AG04450 (cell line): ENCODE data around the gene NOXA1. TPM values are rescaled to one million over a fixed set of nuclear protein-coding genes. Genes with fewer than 3 reads are reported as not detected.
A peak's percentile ranks its signal among the peaks of the same experiment; 100 is the strongest.
"Not testable (repeated sequence)": the region's sequence is repeated elsewhere in the genome, so short reads cannot be mapped to it uniquely, and the experiment has no call there.

Source experiments
- CTCF ChIA-PET: fragments of 300-600, 350-600 bp; formaldehyde crosslinking; extraction: SDS; loops from one replicate; lab custom pipeline; 2022; ENCODE audit warnings: antibody characterized with exemption, inconsistent platforms; lab: Charles Lee
- POLR2A ChIA-PET: fragments of 350-600 bp; formaldehyde crosslinking; extraction: SDS; loops from one replicate; lab custom pipeline; 2021; ENCODE audit warnings: antibody characterized with exemption, inconsistent platforms; lab: Yijun Ruan, JAX
- DNase-seq: peaks from one replicate; pipeline ENCODE4 v3.0.0-alpha.2; 2011; ENCODE audit warnings: low read depth, low spot score
- H3K27ac ChIP-seq: one replicate; pipeline ENCODE4 v1.5.1; 2012; ENCODE audit warnings: low read depth, low read length, control low read depth
- H3K27me3 ChIP-seq: one replicate; pipeline ENCODE4 v1.6.0; 2012; ENCODE audit warnings: low read length; ENCODE audit not compliant: control insufficient read depth, insufficient read depth
- H3K4me3 ChIP-seq: 2 replicates; pipeline ENCODE4 v1.5.1; 2011; ENCODE audit warnings: mild to moderate bottlenecking, low read depth, low read length, control low read depth
- H3K9me3 ChIP-seq: 2 replicates; pipeline ENCODE4 v1.5.1; 2012; ENCODE audit warnings: low read length; ENCODE audit not compliant: control insufficient read depth, insufficient read depth
- CTCF ChIP-seq: IDR thresholded peaks from 2 replicates; pipeline ENCODE4 v1.5.1; 2011; ENCODE audit warnings: low read depth, low read length, control low read depth, inconsistent platforms
- polyA plus RNA-seq: library from polyadenylated mRNA; depleted of rRNA; stranded (reverse); fragments of >200 nt; gene quantifications from 2 replicates; pipeline ENCODE4 v1.2.3, GENCODE V29; 2011

Gene NOXA1
- polyA plus RNA-seq, 1 experiment: 0.06 TPM

DNA sequence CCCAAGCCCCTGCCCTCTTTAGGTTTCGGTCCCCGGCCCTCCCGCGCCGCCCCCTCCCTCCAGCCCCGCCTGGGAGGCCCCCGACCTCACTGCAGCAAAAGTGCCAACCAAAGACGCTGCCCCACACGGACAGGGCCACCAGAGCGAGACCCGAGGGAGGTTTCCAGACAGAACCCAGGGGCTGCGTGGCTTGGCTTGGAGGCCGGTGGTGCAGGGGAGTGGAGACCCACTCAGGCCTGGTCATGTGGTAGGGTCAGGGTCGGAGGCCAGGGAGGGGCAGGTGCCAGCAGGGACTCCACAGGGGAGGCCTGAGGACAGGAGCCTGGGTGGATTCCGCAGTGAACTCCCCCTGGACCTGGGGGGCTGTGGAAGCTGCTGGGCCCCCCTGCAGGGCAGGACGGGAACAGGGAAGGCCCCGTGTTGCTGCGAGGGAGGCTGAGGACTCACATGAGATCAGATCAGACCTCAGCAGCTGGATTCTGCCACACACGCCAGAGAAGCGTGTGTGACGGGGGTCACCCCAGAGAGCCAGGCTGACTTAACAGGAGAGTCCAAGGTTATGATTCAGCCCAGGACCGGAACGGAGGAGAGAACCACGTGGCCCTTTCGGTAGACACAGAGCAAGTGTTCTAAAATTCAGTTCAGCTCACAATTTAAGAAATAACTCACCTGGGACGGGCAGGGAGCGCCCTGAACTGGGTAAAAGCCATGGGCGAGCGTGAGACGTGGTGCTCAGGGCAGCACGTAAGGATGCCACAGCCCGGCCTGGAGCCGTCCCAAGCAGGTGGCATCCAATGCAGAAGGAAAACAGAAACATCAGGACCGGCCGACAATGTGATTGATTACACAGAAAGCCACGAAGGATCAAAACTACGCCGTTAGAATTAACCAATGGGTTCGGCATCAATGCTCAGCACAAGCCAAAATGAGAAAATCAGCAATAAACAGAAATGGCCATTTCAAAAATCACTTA is 39.1 kb upstream of the NOXA1 start:
- Histone ChIP-seq H3K27me3 (peaks cover 2% of the 10 kb centered on the region), H3K27ac (peak overlapping the region; percentile 65), H3K4me3 (no peak overlapping the region), H3K9me3 (peaks cover 13% of the 10 kb centered on the region; the same call in 1 of the 2 replicates)
- peak; percentile 53 for DNase-seq
- TF ChIP-seq CTCF: peak; percentile 12; the same call in 1 of the 2 replicates
- POLR2A ChIA-PET: interaction anchor here (1.2 kb wide), 2 partner anchors 12 to 83 kb away, joined by 3 to 4 read pairs; no protein-coding TSS in a partner anchor
- CTCF ChIA-PET: interaction anchor here (1.0 kb wide), 1 partner anchor 39 kb away, joined by 3 read pairs; the partner anchor contains the start of genes EXD3 and NOXA1

DNA sequence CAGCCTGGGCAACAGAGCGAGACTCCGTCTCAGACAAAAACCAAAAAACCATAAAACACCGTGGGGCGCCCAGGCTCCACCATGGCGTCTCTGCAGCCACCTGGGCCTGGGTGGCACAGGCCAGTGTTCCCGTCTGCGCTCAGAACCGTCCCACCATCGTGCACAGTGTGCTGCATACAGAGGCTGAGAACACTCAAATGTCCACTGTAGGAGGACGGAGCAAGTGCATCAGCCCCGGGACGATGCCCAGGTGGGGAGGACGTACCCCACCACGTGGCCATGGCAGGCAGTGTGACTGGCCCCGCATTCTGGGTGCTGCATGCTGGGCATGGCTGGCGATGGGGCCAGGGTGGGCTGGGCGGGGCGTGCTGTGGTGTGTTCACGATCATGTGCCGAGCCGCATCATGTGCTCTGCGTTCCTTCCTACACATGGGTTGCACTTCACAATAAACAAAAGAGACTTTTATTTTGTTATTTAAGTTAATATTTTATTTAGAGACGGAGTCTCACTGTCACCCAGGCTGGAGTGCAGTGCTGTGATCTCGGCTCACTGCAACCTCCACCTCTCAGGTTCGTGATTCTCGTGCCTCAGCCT is 38.0 kb upstream of the NOXA1 start:
- no peak overlapping the region for H3K4me3 ChIP-seq
- H3K27ac ChIP-seq: no peak overlapping the region
- DNase-seq: no peak
- peaks cover 5% of the 10 kb centered on the region; the same call in 1 of the 2 replicates for H3K9me3 ChIP-seq
- peaks cover 2% of the 10 kb centered on the region for H3K27me3 ChIP-seq
- POLR2A ChIA-PET: interaction anchor here (1.2 kb wide), 2 partner anchors 11 to 84 kb away, joined by 3 to 4 read pairs; no protein-coding TSS in a partner anchor
- TF ChIP-seq CTCF: no peak
- CTCF ChIA-PET: interaction anchor here (1.0 kb wide), 1 partner anchor 38 kb away, joined by 3 read pairs; the partner anchor contains the start of genes EXD3 and NOXA1

DNA sequence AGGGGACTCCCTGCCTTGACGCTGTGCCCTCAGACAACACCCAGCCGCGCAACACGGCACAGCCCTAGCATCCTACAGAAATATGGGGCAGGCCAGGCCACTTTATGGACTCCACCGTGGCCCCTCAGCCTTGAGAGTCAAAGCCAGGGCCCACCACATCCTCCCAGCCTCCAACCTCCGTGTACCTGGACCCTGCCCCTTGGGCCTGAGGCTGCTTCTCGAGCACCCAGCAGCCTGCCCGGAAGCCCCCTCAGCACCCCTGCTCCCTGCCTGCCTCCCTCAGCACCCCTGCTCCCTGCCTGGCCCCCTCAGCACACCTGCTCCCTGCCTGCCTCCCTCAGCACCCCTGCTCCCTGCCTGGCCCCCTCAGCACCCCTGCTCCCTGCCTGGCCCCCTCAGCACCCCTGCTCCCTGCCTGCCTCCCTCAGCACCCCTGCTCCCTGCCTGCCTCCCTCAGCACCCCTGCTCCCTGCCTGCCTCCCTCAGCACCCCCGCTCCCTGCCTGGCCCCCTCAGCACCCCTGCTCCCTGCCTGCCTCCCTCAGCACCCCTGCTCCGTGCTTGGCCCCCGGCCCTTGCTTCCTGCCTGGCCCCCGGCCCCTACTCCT is 36.6 kb upstream of the NOXA1 start:
- DNase-seq, H3K27ac ChIP-seq, CTCF ChIA-PET, H3K27me3 ChIP-seq, H3K9me3 ChIP-seq, POLR2A ChIA-PET, H3K4me3 ChIP-seq: not testable (repeated sequence)

DNA sequence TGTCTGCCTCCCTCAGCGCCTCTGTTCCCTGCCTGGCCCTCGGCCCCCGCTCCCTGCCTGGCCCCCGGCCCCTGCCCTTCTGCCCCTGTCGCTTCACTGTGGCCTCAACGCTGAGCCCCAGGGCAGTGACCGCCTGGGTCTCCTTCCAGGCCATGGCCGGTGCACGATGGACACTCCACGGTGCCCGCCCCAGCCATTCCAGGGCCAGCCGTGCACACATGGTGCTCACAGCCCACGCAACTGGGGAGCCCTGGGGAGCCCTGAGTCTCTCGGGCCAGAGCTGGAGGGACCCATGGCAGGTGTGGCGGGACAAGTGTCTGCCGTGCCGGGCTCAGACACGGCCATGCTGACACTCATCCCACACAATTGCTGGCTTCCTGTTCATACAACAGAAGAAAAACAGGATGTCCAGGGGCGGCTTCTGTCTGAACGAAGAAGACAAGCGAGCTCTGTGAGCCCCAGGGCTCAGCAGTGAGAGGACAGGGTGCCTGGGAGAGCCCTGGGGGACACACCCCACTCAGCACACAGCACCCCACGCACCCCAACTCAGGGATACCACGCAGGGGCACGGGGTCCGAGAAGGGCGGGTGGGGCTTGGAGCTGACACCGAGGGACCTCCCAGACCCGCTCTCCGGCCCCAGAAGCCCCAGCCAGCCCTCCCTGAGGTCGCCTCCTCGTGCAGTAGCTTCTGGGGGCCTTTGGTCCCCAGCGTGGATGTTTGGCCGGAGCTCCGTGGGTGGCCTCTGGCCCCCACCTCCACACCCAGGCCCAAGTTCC is 35.9 kb upstream of the NOXA1 start:
- no peak overlapping the region for H3K27ac ChIP-seq
- peaks cover 2% of the 10 kb centered on the region for H3K27me3 ChIP-seq
- TF ChIP-seq CTCF: no peak
- ChIA-PET POLR2A (interaction anchor here (0.6 kb wide), 1 partner anchor 16 kb away, joined by 3 read pairs; no protein-coding TSS in a partner anchor), CTCF (no interaction called here)
- DNase-seq: no peak
- H3K4me3 ChIP-seq: no peak overlapping the region
- no peaks in the 10 kb centered on the region; the same call in 1 of the 2 replicates for H3K9me3 ChIP-seq
